ENCODE data around the gene CDC37. TPM values are rescaled to one million over a fixed set of nuclear protein-coding genes. Genes with fewer than 3 reads are reported as not detected.
"Not testable (repeated sequence)": the region's sequence is repeated elsewhere in the genome, so short reads cannot be mapped to it uniquely, and the experiment has no call there.

Gene CDC37
- polyA plus RNA-seq, 1 donor = 155 TPM

- not testable (repeated sequence) for H3K27ac ChIP-seq (ENCODE audit: low read length); H3K9me3 ChIP-seq (ENCODE audit: control insufficient read depth, low read depth, low read length); H3K4me3 ChIP-seq (ENCODE audit: low read length); H3K4me1 ChIP-seq (ENCODE audit: control insufficient read depth, insufficient read depth, low read length); DNase-seq; H3K36me3 ChIP-seq (ENCODE audit: control insufficient read depth, insufficient read depth, low read length)
- H3K27me3 ChIP-seq (ENCODE audit: control insufficient read depth, insufficient read depth, low read length) = peaks cover 45% of the 10 kb centered on the region
- WGBS (ENCODE audit: insufficient coverage, low lambda C conversion rate) = no CpG with 5 or more reads among the region's 5 CpGs
Measured at GRCh38 chr19:10411224-10411623, 7.9 kb upstream of the CDC37 start.

- H3K4me1 ChIP-seq (ENCODE audit: control insufficient read depth, insufficient read depth, low read length) = peaks cover 8% of the 10 kb centered on the region
- H3K4me3 ChIP-seq (ENCODE audit: low read length) = no peak overlapping the region
- peaks cover 2% of the 10 kb centered on the region for H3K9me3 ChIP-seq (ENCODE audit: control insufficient read depth, low read depth, low read length)
- H3K27ac ChIP-seq (ENCODE audit: low read length) = no peak overlapping the region
- no CpG with 5 or more reads among the region's 18 CpGs for WGBS (ENCODE audit: insufficient coverage, low lambda C conversion rate)
- DNase-seq = no peak
- no peaks in the 10 kb centered on the region for H3K36me3 ChIP-seq (ENCODE audit: control insufficient read depth, insufficient read depth, low read length)
- H3K27me3 ChIP-seq (ENCODE audit: control insufficient read depth, insufficient read depth, low read length) = peaks cover 46% of the 10 kb centered on the region
Measured at GRCh38 chr19:10408511-10409283, 5.4 kb upstream of the CDC37 start.

- no peaks in the 10 kb centered on the region for H3K36me3 ChIP-seq (ENCODE audit: control insufficient read depth, insufficient read depth, low read length)
- H3K27me3 ChIP-seq (ENCODE audit: control insufficient read depth, insufficient read depth, low read length) = peaks cover 40% of the 10 kb centered on the region
- peaks cover 11% of the 10 kb centered on the region for H3K4me1 ChIP-seq (ENCODE audit: control insufficient read depth, insufficient read depth, low read length)
- no peak overlapping the region for H3K27ac ChIP-seq (ENCODE audit: low read length)
- peaks cover 2% of the 10 kb centered on the region for H3K9me3 ChIP-seq (ENCODE audit: control insufficient read depth, low read depth, low read length)
- no peak overlapping the region for H3K4me3 ChIP-seq (ENCODE audit: low read length)
- DNase-seq = no peak
Measured at GRCh38 chr19:10407096-10407495, 3.8 kb upstream of the CDC37 start.

GRCh38 chr19:10406191-10406590 lies 2.8 kb upstream of the CDC37 start:
- WGBS (ENCODE audit: insufficient coverage, low lambda C conversion rate) = 69% methylated on average over 3 of the region's 6 CpGs
- peaks cover 40% of the 10 kb centered on the region for H3K27me3 ChIP-seq (ENCODE audit: control insufficient read depth, insufficient read depth, low read length)

GRCh38 chr19:10404888-10405820 lies 1.8 kb upstream of the CDC37 start:
- Histone ChIP-seq H3K27ac (ENCODE audit: low read length) (no peak overlapping the region), H3K4me1 (ENCODE audit: control insufficient read depth, insufficient read depth, low read length) (peaks cover 13% of the 10 kb centered on the region), H3K4me3 (ENCODE audit: low read length) (peak overlapping the region; percentile 100), H3K27me3 (ENCODE audit: control insufficient read depth, insufficient read depth, low read length) (peaks cover 40% of the 10 kb centered on the region), H3K36me3 (ENCODE audit: control insufficient read depth, insufficient read depth, low read length) (no peaks in the 10 kb centered on the region), H3K9me3 (ENCODE audit: control insufficient read depth, low read depth, low read length) (peaks cover 2% of the 10 kb centered on the region)
- DNase-seq = no peak
- WGBS (ENCODE audit: insufficient coverage, low lambda C conversion rate) = no CpG with 5 or more reads among the region's 43 CpGs

More at GRCh38 chr19:10406191-10406590, 2.8 kb upstream of the CDC37 start:
- Histone ChIP-seq H3K4me3 (ENCODE audit: low read length) (no peak overlapping the region), H3K9me3 (ENCODE audit: control insufficient read depth, low read depth, low read length) (peaks cover 2% of the 10 kb centered on the region), H3K4me1 (ENCODE audit: control insufficient read depth, insufficient read depth, low read length) (peaks cover 13% of the 10 kb centered on the region), H3K27ac (ENCODE audit: low read length) (no peak overlapping the region), H3K36me3 (ENCODE audit: control insufficient read depth, insufficient read depth, low read length) (no peaks in the 10 kb centered on the region)
- DNase-seq = no peak

- Histone ChIP-seq H3K27me3 (ENCODE audit: control insufficient read depth, insufficient read depth, low read length) (peaks cover 29% of the 10 kb centered on the region), H3K36me3 (ENCODE audit: control insufficient read depth, insufficient read depth, low read length) (peaks cover 12% of the 10 kb centered on the region), H3K9me3 (ENCODE audit: control insufficient read depth, low read depth, low read length) (peaks cover 2% of the 10 kb centered on the region), H3K4me1 (ENCODE audit: control insufficient read depth, insufficient read depth, low read length) (peaks cover 13% of the 10 kb centered on the region), H3K4me3 (ENCODE audit: low read length) (peak overlapping the region; percentile 100), H3K27ac (ENCODE audit: low read length) (peak overlapping the region; percentile 37)
- WGBS (ENCODE audit: insufficient coverage, low lambda C conversion rate) = 0% methylated on average over 1 of the region's 15 CpGs
- peak in 1 of 2 donors; percentile 48 for DNase-seq
Measured at GRCh38 chr19:10402441-10403038, 802 bp downstream of the CDC37 start.

- Histone ChIP-seq H3K36me3 (ENCODE audit: control insufficient read depth, insufficient read depth, low read length) (peaks cover 23% of the 10 kb centered on the region), H3K9me3 (ENCODE audit: control insufficient read depth, low read depth, low read length) (peaks cover 2% of the 10 kb centered on the region), H3K27ac (ENCODE audit: low read length) (no peak overlapping the region), H3K4me3 (ENCODE audit: low read length) (no peak overlapping the region), H3K4me1 (ENCODE audit: control insufficient read depth, insufficient read depth, low read length) (peaks cover 11% of the 10 kb centered on the region), H3K27me3 (ENCODE audit: control insufficient read depth, insufficient read depth, low read length) (peaks cover 5% of the 10 kb centered on the region)
- WGBS (ENCODE audit: insufficient coverage, low lambda C conversion rate) = 100% methylated on average over 1 of the region's 8 CpGs
- DNase-seq = no peak
Measured at GRCh38 chr19:10399878-10400277, 3.5 kb downstream of the CDC37 start.

- WGBS (ENCODE audit: insufficient coverage, low lambda C conversion rate) = no CpG with 5 or more reads among the region's 8 CpGs
- peaks cover 27% of the 10 kb centered on the region for H3K36me3 ChIP-seq (ENCODE audit: control insufficient read depth, insufficient read depth, low read length)
- not testable (repeated sequence) for H3K9me3 ChIP-seq (ENCODE audit: control insufficient read depth, low read depth, low read length); DNase-seq; H3K27me3 ChIP-seq (ENCODE audit: control insufficient read depth, insufficient read depth, low read length); H3K4me1 ChIP-seq (ENCODE audit: control insufficient read depth, insufficient read depth, low read length); H3K4me3 ChIP-seq (ENCODE audit: low read length); H3K27ac ChIP-seq (ENCODE audit: low read length)
Measured at GRCh38 chr19:10399340-10399739, 4.0 kb downstream of the CDC37 start.

- H3K4me1 ChIP-seq (ENCODE audit: control insufficient read depth, insufficient read depth, low read length) = peaks cover 5% of the 10 kb centered on the region
- no peak overlapping the region for H3K27ac ChIP-seq (ENCODE audit: low read length)
- whole genome bisulfite sequencing (ENCODE audit: insufficient coverage, low lambda C conversion rate) = no CpG with 5 or more reads among the region's 9 CpGs
- H3K9me3 ChIP-seq (ENCODE audit: control insufficient read depth, low read depth, low read length) = no peaks in the 10 kb centered on the region
- no peak for DNase-seq
- no peak overlapping the region for H3K4me3 ChIP-seq (ENCODE audit: low read length)
- no peaks in the 10 kb centered on the region for H3K27me3 ChIP-seq (ENCODE audit: control insufficient read depth, insufficient read depth, low read length)
- peaks cover 30% of the 10 kb centered on the region for H3K36me3 ChIP-seq (ENCODE audit: control insufficient read depth, insufficient read depth, low read length)
Measured at GRCh38 chr19:10398819-10399218, 4.5 kb downstream of the CDC37 start.

GRCh38 chr19:10395917-10396316 lies 7.4 kb downstream of the CDC37 start:
- H3K27me3 ChIP-seq (ENCODE audit: control insufficient read depth, insufficient read depth, low read length) = no peaks in the 10 kb centered on the region
- no peak overlapping the region for H3K27ac ChIP-seq (ENCODE audit: low read length)
- no peak for DNase-seq
- no peaks in the 10 kb centered on the region for H3K4me1 ChIP-seq (ENCODE audit: control insufficient read depth, insufficient read depth, low read length)
- 93% methylated on average over 5 of the region's 24 CpGs for whole genome bisulfite sequencing (ENCODE audit: insufficient coverage, low lambda C conversion rate)
- peaks cover 53% of the 10 kb centered on the region for H3K36me3 ChIP-seq (ENCODE audit: control insufficient read depth, insufficient read depth, low read length)
- no peak overlapping the region for H3K4me3 ChIP-seq (ENCODE audit: low read length)
- no peaks in the 10 kb centered on the region for H3K9me3 ChIP-seq (ENCODE audit: control insufficient read depth, low read depth, low read length)
